Neuronal stem cell (in vitro differentiated cells): Measurements from ENCODE around the gene LUM. TPM values are rescaled to one million over a fixed set of nuclear protein-coding genes. Genes with fewer than 3 reads are reported as not detected.
A peak's percentile ranks its signal among the peaks of the same experiment; 100 is the strongest.

Experiments
- DNase-seq: peaks from one replicate; pipeline ENCODE4 v3.0.0-alpha.2; 2013; ENCODE audit warnings: low spot score
- H2AFZ ChIP-seq: one replicate; pipeline ENCODE4 v1.6.1; 2013; ENCODE audit warnings: mild to moderate bottlenecking, low read length, inconsistent platforms
- H2AK5ac ChIP-seq: 2 replicates; pipeline ENCODE4 v1.6.1; 2013; ENCODE audit warnings: low read depth, mild to moderate bottlenecking, inconsistent platforms, low read length, moderate library complexity, mixed read lengths
- H2BK120ac ChIP-seq: 2 replicates; pipeline ENCODE4 v1.6.1; 2013; ENCODE audit warnings: low read depth, mild to moderate bottlenecking, inconsistent platforms, low read length, moderate library complexity, mixed read lengths
- H2BK12ac ChIP-seq: one replicate; pipeline ENCODE4 v1.6.1; 2013; ENCODE audit warnings: low read length, inconsistent platforms
- H2BK15ac ChIP-seq: 2 replicates; pipeline ENCODE4 v1.6.1; 2013; ENCODE audit warnings: mild to moderate bottlenecking, low read length, inconsistent platforms, mixed read lengths
- H2BK5ac ChIP-seq: one replicate; pipeline ENCODE4 v1.6.1; 2013; ENCODE audit warnings: inconsistent platforms, mild to moderate bottlenecking, low read length, moderate library complexity
- H3K14ac ChIP-seq: one replicate; pipeline ENCODE4 v1.6.1; 2013; ENCODE audit warnings: low read length, inconsistent platforms
- H3K18ac ChIP-seq: 2 replicates; pipeline ENCODE4 v1.6.1; 2013; ENCODE audit warnings: low read length, inconsistent platforms
- H3K23ac ChIP-seq: 2 replicates; pipeline ENCODE4 v1.6.1; 2013; ENCODE audit warnings: low read depth, mild to moderate bottlenecking, mixed read lengths, low read length, inconsistent platforms; ENCODE audit not compliant: poor library complexity
- H3K27ac ChIP-seq: replicated peaks from 3 replicates; pipeline ENCODE4 v1.5.1; 2013; ENCODE audit warnings: low read length, inconsistent platforms
- H3K27me3 ChIP-seq, 3 experiments: 2 replicates each; pipeline ENCODE4 v1.6.1; 2013; ENCODE audit warnings: low read length in 3 of 3, mild to moderate bottlenecking in 2 of 3, inconsistent platforms in 1 of 3, low read depth in 1 of 3, mixed read lengths in 1 of 3, moderate library complexity in 1 of 3; ENCODE audit not compliant: control insufficient read depth in 3 of 3, insufficient read depth in 3 of 3
- H3K36me3 ChIP-seq, 2 donors: replicated peaks in 1 of 2; 2 replicates each; pipeline ENCODE4 v1.6.1; 2013; ENCODE audit warnings: low read length in 2 of 2; ENCODE audit not compliant: control insufficient read depth in 2 of 2, insufficient read depth in 2 of 2
- H3K4ac ChIP-seq: 2 replicates; pipeline ENCODE4 v1.6.1; 2013; ENCODE audit warnings: inconsistent platforms, mild to moderate bottlenecking, low read length, moderate library complexity
- H3K4me1 ChIP-seq, 2 donors: 1 replicate in 1 of 2; 2 replicates in 1 of 2; pipeline ENCODE4 v1.6.1; 2013; ENCODE audit warnings: low read length in 2 of 2, low read depth in 1 of 2; ENCODE audit not compliant: control insufficient read depth in 2 of 2, insufficient read depth in 1 of 2
- H3K4me2 ChIP-seq: one replicate; pipeline ENCODE4 v1.6.1; 2013; ENCODE audit warnings: mild to moderate bottlenecking, low read length, inconsistent platforms; ENCODE audit not compliant: insufficient read depth, poor library complexity, severe bottlenecking
- H3K4me3 ChIP-seq, 2 donors: 2 replicates each; pipeline ENCODE4 v1.5.1; 2013; ENCODE audit warnings: low read length in 2 of 2, mild to moderate bottlenecking in 2 of 2, inconsistent platforms in 1 of 2, moderate library complexity in 1 of 2
- H3K79me1 ChIP-seq: one replicate; pipeline ENCODE4 v1.6.1; 2013; ENCODE audit warnings: low read depth, mild to moderate bottlenecking, inconsistent platforms, low read length, moderate library complexity
- H3K9ac ChIP-seq: one replicate; pipeline ENCODE4 v1.6.1; 2013; ENCODE audit warnings: mild to moderate bottlenecking, low read depth, low read length, inconsistent platforms; ENCODE audit not compliant: poor library complexity
- H3K9me3 ChIP-seq, 2 donors: replicated peaks in 1 of 2; 2 replicates each; pipeline versions ENCODE3 to v1.6.1; 2013; ENCODE audit warnings: low read length in 2 of 2, mild to moderate bottlenecking in 2 of 2, inconsistent platforms in 1 of 2, low read depth in 1 of 2, mixed read lengths in 1 of 2, moderate library complexity in 1 of 2; ENCODE audit not compliant: control insufficient read depth in 2 of 2, insufficient read depth in 1 of 2
- H4K8ac ChIP-seq: one replicate; pipeline ENCODE4 v1.6.1; 2013; ENCODE audit warnings: low read depth, mild to moderate bottlenecking, inconsistent platforms, low read length, moderate library complexity
- H4K91ac ChIP-seq: one replicate; pipeline ENCODE4 v1.6.1; 2013; ENCODE audit warnings: low read length, low read depth, mild to moderate bottlenecking, inconsistent platforms; ENCODE audit not compliant: poor library complexity
- WGBS, 2 donors: extraction: QIAGEN DNeasy Blood & Tissue Kit; methylation state at CpG; one replicate each; pipeline ENCODE4 v1.1.7; 2013; ENCODE audit warnings: missing lambda C conversion rate in 2 of 2, mixed read lengths in 1 of 2; ENCODE audit not compliant: insufficient read length in 2 of 2, insufficient replicate concordance in 1 of 2; ENCODE audit errors: extremely low coverage in 2 of 2; 5-methylcytosine and 5-hydroxymethylcytosine counted together
- polyA plus RNA-seq, 2 experiments: library from polyadenylated mRNA; stranded (reverse); fragments of 200-250 nt; gene quantifications; one replicate each; pipeline ENCODE4 v1.2.3, GENCODE V29; 2013

LUM gene
- 0.81 TPM for polyA plus RNA-seq (2013, experiment 1 of 2)
- polyA plus RNA-seq (2013, experiment 2 of 2), result 1.2 TPM

- Histone ChIP-seq H3K36me3 (no peaks in the 10 kb centered on the region), H2AFZ (peak within 1 kb of the TSS; percentile 78), H2BK5ac (no peak within 1 kb of the TSS), H4K91ac (no peak within 1 kb of the TSS), H3K27me3 (no peaks in the 10 kb centered on the region), H3K4me3 (peak within 1 kb of the TSS in 1 of 2 donors; percentile 19), H3K4ac (no peak within 1 kb of the TSS), H2BK15ac (no peak within 1 kb of the TSS), H3K23ac (no peak within 1 kb of the TSS), H3K14ac (no peak within 1 kb of the TSS), H2BK12ac (no peak within 1 kb of the TSS), H2BK120ac (no peak within 1 kb of the TSS), H3K18ac (no peak within 1 kb of the TSS), H3K79me1 (no peaks in the 10 kb centered on the region), H3K27ac (no peak within 1 kb of the TSS), H3K9me3 (no peaks in the 10 kb centered on the region), H3K9ac (peak within 1 kb of the TSS; percentile 50), H3K4me2 (no peak within 1 kb of the TSS), H4K8ac (no peak within 1 kb of the TSS), H3K4me1 (peaks cover 5 to 7% of the 10 kb centered on the region in 2 donors), H2AK5ac (no peak within 1 kb of the TSS)
- peak; percentile 6 for DNase-seq
- WGBS, 2 donors, result no CpG with 5 or more reads among the region's 7 CpGs
Observed at GRCh38 chr12:91111366-91112325, at the start of gene LUM. TSS of gene LUM (minus strand) at chr12:91111494. CDS start at chr12:91108979, 2,515 bp downstream.

DNA sequence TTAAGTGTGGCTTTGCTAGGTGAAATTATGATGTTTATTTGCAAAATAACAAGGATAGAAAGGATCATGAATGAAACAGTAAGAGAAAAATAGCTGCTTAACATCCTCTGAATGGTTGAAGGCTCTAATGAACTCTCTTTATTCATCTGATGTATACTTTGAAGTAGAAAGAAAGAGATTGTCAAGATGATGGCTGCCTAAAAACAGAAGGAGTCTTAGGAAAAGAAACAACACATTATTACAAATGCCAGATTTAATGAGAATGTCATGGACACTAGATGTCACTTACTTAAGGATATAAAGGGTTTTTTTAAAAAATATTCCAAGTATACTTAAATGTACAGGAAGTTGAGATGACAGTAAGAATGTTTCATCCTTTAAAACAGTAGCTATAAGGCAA lies 49.7 kb upstream of the LUM start:
- Histone ChIP-seq H3K4ac (no peak overlapping the region), H2BK120ac (no peak overlapping the region), H2AK5ac (no peak overlapping the region), H3K27ac (no peak overlapping the region), H3K27me3 (no peaks in the 10 kb centered on the region), H3K4me3 (no peak overlapping the region), H2BK12ac (no peak overlapping the region), H3K9me3 (no peaks in the 10 kb centered on the region), H4K8ac (no peak overlapping the region), H3K14ac (no peak overlapping the region), H2AFZ (peak overlapping the region; percentile 15), H2BK5ac (no peak overlapping the region), H3K23ac (no peak overlapping the region), H3K4me1 (no peaks in the 10 kb centered on the region), H4K91ac (no peak overlapping the region), H2BK15ac (no peak overlapping the region), H3K9ac (no peak overlapping the region), H3K79me1 (no peaks in the 10 kb centered on the region), H3K18ac (no peak overlapping the region), H3K4me2 (no peak overlapping the region), H3K36me3 (no peaks in the 10 kb centered on the region)
- no peak for DNase-seq

- Histone ChIP-seq H2BK12ac (no peak overlapping the region), H2AFZ (peak overlapping the region; percentile 38), H3K4me1 (peaks cover 0 to 3% of the 10 kb centered on the region in 2 donors), H3K79me1 (no peaks in the 10 kb centered on the region), H2AK5ac (no peak overlapping the region), H2BK5ac (no peak overlapping the region), H3K27ac (no peak overlapping the region), H3K9ac (no peak overlapping the region), H3K4me3 (no peak overlapping the region), H3K4me2 (no peak overlapping the region), H3K18ac (no peak overlapping the region), H2BK120ac (no peak overlapping the region), H2BK15ac (no peak overlapping the region), H4K91ac (no peak overlapping the region), H3K9me3 (no peaks in the 10 kb centered on the region), H3K14ac (no peak overlapping the region), H3K23ac (no peak overlapping the region), H3K4ac (no peak overlapping the region), H4K8ac (no peak overlapping the region), H3K27me3 (no peaks in the 10 kb centered on the region), H3K36me3 (no peaks in the 10 kb centered on the region)
- WGBS, 2 donors, result no CpG with 5 or more reads among the region's 2 CpGs
- no peak for DNase-seq
Observed at GRCh38 chr12:91155990-91156389, 44.7 kb upstream of the LUM start.

- Histone ChIP-seq H2BK5ac (no peak overlapping the region), H3K4me3 (no peak overlapping the region), H3K79me1 (no peaks in the 10 kb centered on the region), H4K8ac (no peak overlapping the region), H3K4me2 (no peak overlapping the region), H3K4me1 (peaks cover 0 to 3% of the 10 kb centered on the region in 2 donors), H3K36me3 (no peaks in the 10 kb centered on the region), H3K23ac (no peak overlapping the region), H3K14ac (no peak overlapping the region), H3K9ac (no peak overlapping the region), H3K18ac (no peak overlapping the region), H2BK12ac (no peak overlapping the region), H3K9me3 (no peaks in the 10 kb centered on the region), H2AFZ (no peak overlapping the region), H3K4ac (no peak overlapping the region), H4K91ac (no peak overlapping the region), H3K27ac (no peak overlapping the region), H2AK5ac (no peak overlapping the region), H2BK15ac (no peak overlapping the region), H3K27me3 (no peaks in the 10 kb centered on the region), H2BK120ac (no peak overlapping the region)
- DNase-seq, result no peak
- no CpG with 5 or more reads among the region's 3 CpGs for WGBS, 2 donors
Observed at GRCh38 chr12:91154131-91154530, 42.8 kb upstream of the LUM start.
